ENCODE results near the gene RPSA.
"Not testable (repeated sequence)": the region's sequence is repeated elsewhere in the genome, so short reads cannot be mapped to it uniquely, and the experiment has no call there.

The RPSA gene

DNA sequence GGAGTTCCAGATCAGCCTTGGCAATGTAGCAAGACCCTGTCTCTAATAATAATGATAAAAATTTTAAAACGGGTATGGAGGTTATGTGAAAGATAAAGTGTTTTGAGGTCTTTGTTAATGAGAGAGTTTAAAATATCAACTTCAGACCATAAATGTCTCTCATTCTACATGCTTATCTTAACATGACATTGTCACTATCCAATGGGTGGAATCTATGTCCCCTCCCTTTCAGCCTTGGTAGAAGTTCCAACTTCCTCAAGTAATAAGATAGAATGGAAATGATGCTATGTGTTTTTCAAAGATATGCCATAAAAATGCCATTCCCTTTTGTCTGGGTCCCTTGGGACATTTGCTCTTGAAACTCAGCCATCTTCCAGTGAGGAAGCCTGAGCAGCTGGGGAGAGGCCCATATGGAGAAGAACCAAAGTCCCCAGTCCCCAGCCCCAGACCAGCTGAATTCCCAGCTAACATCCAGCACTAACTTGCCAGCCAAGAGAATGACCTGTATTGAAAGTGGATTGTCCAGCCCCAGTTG, 17.0 kb downstream of the RPSA start:
- no peak for DNase-seq

DNA sequence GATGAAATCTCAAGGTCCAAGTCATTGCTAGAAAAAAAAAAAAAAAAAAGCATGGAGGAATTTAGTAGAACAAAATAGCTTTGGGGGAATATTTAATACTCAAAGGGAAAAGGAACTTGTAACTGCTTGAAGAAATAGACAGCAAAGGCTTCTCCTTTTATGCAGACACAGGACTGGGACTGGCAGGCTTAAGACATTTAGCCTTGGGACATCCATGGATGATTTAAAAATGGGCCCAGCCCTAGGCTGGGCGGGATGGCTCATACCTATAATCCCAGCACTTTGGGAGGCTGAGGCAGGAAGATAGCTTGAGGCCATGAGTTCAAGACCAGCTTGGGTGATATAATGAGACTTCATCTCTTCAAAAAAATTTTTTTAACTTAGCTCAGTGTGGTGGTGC, 19.8 kb downstream of the RPSA start:
- no peak for DNase-seq

DNA sequence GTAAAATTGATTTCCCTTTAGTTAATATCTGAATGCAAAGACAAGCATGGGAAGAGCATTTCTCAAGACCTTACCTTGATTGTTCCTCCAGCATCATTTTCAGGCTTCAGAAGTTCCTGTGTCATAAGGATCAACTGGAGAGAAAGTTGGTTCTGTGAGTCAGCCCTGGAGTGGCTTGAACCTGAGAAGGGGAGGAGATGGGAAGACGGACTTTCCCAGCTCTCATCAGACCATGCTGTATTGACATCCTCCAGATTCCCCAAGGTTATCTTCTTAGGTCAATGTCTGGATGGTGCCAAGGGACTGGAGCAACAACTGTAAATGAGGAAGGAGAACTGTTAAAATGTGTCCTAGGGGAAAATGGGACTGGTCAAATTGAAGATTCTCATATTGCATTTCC, 21.0 kb downstream of the RPSA start:
- DNase-seq = no peak

DNA sequence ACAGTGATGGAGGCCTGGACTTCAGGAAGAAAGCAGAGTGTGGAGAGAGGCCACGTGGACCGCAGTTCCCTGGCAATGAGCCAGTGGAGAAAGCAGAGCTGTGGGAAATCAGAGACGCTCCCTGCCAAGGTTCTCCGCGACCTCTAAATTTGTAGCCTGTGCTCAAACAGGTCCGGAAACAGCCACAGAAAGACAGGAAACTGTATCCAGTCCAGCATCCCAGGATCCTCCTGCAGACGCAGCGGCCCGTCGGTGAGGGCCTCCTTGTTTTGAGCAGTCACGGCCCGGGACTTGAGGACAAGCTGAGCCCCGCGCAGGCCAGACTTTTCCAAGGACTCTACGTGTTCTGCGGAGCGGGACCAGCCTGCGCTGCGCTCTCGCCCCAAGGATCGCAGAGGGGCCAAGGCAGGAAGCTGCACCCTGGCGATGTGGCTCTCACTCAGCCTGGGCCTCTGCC, 22.3 kb downstream of the RPSA start:
- DNase-seq = no peak

- DNase-seq = no peak
Measured at GRCh38 chr3:39429466-39429865, 22.9 kb downstream of the RPSA start.

DNA sequence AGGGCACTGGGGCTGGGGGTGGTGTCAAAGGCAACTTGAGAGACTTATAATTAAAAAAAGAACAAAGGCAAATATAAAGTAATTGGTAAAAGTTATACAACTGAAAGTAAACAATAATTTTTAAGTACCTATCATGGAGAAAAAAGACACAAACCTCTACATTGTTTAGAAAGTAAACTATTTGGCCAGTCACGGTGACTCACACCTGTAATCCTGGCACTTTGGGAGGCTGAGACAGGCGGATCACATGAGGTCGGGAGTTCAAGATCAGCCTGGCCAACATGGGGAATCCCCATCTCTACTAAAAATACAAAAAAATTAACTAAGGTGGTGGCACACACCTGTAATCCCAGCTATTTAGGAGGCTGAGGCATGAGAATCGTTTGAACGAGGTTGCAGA, 25.8 kb downstream of the RPSA start:
- no peak for DNase-seq

DNA sequence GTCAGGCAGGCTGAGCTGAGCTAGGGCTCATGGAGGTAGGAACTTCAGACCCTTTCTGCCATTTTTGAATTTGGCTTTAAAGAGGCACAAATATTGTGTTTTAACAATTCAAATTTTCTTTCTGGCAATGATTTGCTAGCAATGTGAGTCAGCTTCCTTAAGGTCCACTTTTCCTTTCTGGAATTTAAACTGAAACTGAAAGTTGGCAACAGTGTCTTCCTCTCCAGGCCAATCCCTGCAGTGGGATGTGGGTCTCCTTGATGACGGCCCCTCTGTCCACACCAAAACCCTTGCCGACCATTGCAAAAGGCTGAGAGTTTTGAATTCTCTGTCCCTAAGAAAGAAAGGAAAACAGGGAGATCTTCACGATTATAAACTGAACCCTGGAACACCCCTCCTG, 27.1 kb downstream of the RPSA start:
- DNase-seq = no peak

GRCh38 chr3:39434574-39434973, 28.1 kb downstream of the RPSA start:
- no peak for DNase-seq

- DNase-seq = no peak
Measured at GRCh38 chr3:39435006-39435748, 28.7 kb downstream of the RPSA start.

- no peak for DNase-seq
Measured at GRCh38 chr3:39438880-39439279, 32.4 kb downstream of the RPSA start.

GRCh38 chr3:39440316-39440715, 33.8 kb downstream of the RPSA start:
- DNase-seq = no peak

GRCh38 chr3:39443530-39443929, 37.0 kb downstream of the RPSA start:
- no peak for DNase-seq

GRCh38 chr3:39445927-39446326, 39.4 kb downstream of the RPSA start:
- no peak for DNase-seq

DNA sequence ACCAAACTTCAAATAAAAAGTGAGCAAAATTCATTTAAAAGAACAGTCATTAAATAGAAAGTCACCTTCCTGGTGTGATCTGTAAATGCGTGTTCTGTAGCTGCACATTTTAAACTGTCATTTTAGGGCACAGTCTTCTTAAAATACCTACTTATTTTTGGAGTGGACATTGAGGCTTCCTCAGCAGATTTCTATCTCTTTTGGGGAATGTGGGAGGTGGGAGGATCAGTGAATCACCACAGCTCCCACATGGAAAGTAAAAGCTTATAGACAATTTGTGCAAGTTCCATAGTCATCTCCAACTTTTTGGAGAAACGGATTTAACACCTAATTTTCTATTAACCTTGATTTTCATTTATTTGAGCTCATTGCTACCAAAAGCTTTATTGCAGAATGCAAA, 39.9 kb downstream of the RPSA start:
- DNase-seq = no peak

GRCh38 chr3:39447637-39448483, 41.3 kb downstream of the RPSA start:
- peak; percentile 27 for DNase-seq

- DNase-seq = no peak
Measured at GRCh38 chr3:39448506-39449233, 42.1 kb downstream of the RPSA start.

DNA sequence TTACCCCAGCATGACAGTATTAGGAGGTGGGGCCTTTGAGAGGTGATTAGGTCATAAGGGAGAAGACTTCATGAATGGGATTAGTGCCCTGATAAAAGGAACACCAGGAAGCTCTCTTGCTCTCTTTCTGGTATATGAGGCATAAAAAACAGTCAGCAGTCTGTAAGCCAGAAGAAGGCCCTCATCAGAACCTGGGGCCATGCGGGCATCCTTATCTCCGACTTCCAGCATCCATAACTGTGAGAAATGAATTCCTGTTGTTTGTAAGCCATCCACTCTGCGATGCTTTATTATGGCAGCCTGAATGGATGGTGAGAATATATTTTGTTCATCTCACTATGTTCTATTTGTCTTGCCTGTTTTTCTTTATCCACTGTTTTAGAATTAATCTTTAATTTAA, 43.3 kb downstream of the RPSA start:
- DNase-seq = no peak

DNA sequence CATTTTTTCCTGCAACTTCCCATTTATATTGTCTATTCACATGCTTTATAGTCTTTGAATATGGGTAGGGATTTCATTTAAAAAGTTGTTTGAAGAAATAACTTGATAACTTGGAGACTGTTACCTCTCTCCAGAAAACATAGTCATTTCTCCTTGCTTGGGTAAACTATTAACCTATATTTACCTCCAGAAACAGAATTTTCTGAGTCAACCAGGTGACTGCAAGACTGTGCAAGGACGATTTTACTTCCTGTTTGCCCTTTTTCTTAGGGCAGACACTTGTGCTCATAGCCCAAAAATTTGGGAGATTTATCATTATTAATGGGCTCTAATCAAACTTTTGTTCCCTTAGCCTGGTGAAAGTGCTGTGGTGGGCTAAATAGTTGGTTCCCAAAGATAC, 46.6 kb downstream of the RPSA start:
- no peak for DNase-seq

DNA sequence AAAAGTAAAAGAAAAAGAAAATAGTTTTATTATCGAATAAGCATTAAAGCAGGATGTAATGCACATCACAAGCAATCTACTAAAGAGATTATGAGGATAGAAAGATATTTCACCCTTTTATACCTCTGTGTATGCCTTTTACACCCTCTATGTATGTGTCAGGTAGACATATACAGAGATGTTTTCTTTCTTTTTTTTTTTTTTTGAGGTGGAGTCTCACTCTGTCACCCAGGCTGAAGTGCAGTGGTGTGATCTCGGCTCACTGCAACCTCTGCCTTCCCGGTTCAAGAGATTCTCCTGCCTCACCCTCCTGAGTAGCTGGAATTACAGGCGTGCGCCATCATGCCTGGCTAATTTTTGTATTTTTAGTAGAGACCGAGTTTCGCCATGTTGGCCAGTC, 47.4 kb downstream of the RPSA start:
- DNase-seq = not testable (repeated sequence)

GRCh38 chr3:39454591-39455217, 48.2 kb downstream of the RPSA start:
- no peak for DNase-seq

- DNase-seq = no peak
Measured at GRCh38 chr3:39456159-39456558, 49.6 kb downstream of the RPSA start.

- DNase-seq = no peak
Measured at GRCh38 chr3:39457361-39457760, 50.8 kb downstream of the RPSA start.

- DNase-seq = not testable (repeated sequence)
Measured at GRCh38 chr3:39458579-39458978, 52.1 kb downstream of the RPSA start.
